ENCODE data around the gene ZNF701.
"Not testable (repeated sequence)": the region's sequence is repeated elsewhere in the genome, so short reads cannot be mapped to it uniquely, and the experiment has no call there.

Gene ZNF701

DNA sequence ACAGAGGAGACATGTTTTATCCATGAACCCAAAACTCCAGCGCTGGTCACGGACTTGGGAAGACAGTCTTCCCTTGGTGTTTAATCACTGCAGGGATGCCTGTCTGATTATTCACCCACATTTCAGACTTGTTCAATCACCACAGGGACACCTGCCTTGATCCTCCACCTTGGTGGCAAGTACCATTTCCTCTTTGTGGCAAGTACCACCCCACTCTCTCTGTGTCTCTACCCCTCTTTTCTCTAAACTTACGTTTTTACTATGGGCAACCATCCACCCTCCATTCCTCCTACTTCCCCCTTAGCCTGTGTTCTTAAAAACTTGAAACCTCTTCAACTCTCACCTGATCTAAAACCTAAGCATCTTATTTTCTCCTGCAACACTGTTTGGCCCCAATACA is 51.3 kb downstream of the ZNF701 start:
- H3K27me3 ChIP-seq (ENCODE audit: control insufficient read depth, low read length), result no peaks in the 10 kb centered on the region
- peaks cover 5% of the 10 kb centered on the region; the same call in 1 of the 2 replicates for H3K79me2 ChIP-seq (ENCODE audit: control insufficient read depth, low read length)
- H3K9me2 ChIP-seq (replicated peaks; ENCODE audit: control insufficient read depth, low read length), result no peaks in the 10 kb centered on the region
- no peaks in the 10 kb centered on the region for H3K4me1 ChIP-seq (ENCODE audit: control insufficient read depth, low read length)
- H3F3A ChIP-seq (ENCODE audit: control insufficient read depth, insufficient read depth), result no peaks in the 10 kb centered on the region
- H3K27ac ChIP-seq (ENCODE audit: low read depth, low read length), result no peak overlapping the region
- no peak for TF ChIP-seq EZH2phosphoT487 (IDR thresholded peaks at IDR 0.05; ENCODE audit: borderline replicate concordance, low read length)
- TF ChIP-seq, protein P1, sequence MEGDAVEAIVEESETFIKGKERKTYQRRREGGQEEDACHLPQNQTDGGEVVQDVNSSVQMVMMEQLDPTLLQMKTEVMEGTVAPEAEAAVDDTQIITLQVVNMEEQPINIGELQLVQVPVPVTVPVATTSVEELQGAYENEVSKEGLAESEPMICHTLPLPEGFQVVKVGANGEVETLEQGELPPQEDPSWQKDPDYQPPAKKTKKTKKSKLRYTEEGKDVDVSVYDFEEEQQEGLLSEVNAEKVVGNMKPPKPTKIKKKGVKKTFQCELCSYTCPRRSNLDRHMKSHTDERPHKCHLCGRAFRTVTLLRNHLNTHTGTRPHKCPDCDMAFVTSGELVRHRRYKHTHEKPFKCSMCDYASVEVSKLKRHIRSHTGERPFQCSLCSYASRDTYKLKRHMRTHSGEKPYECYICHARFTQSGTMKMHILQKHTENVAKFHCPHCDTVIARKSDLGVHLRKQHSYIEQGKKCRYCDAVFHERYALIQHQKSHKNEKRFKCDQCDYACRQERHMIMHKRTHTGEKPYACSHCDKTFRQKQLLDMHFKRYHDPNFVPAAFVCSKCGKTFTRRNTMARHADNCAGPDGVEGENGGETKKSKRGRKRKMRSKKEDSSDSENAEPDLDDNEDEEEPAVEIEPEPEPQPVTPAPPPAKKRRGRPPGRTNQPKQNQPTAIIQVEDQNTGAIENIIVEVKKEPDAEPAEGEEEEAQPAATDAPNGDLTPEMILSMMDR (IDR thresholded peaks at IDR 0.05; ENCODE audit: low read depth, low read length, poor library complexity, severe bottlenecking), result no peak
- H4K20me1 ChIP-seq (ENCODE audit: control insufficient read depth, insufficient read depth, low read depth, low read length), result no peaks in the 10 kb centered on the region
- H3K4me3 ChIP-seq (ENCODE audit: low read length), result no peak overlapping the region
- H3K9me3 ChIP-seq (ENCODE audit: control insufficient read depth, insufficient read depth, low read length), result no peaks in the 10 kb centered on the region; the same call in 1 of the 2 replicates
- H3K36me3 ChIP-seq (ENCODE audit: control insufficient read depth, low read length), result peaks cover 69% of the 10 kb centered on the region
- no peak overlapping the region for H3K4me2 ChIP-seq (ENCODE audit: low read length)

GRCh38 chr19:52622261-52622660 is 52.2 kb downstream of the ZNF701 start:
- TF ChIP-seq, protein P1 (IDR thresholded peaks at IDR 0.05; ENCODE audit: low read depth, low read length, poor library complexity, severe bottlenecking), result no peak
- TF ChIP-seq EZH2phosphoT487 (IDR thresholded peaks at IDR 0.05; ENCODE audit: borderline replicate concordance, low read length), result no peak
- H3K36me3 ChIP-seq (ENCODE audit: control insufficient read depth, low read length), result peaks cover 66% of the 10 kb centered on the region

DNA sequence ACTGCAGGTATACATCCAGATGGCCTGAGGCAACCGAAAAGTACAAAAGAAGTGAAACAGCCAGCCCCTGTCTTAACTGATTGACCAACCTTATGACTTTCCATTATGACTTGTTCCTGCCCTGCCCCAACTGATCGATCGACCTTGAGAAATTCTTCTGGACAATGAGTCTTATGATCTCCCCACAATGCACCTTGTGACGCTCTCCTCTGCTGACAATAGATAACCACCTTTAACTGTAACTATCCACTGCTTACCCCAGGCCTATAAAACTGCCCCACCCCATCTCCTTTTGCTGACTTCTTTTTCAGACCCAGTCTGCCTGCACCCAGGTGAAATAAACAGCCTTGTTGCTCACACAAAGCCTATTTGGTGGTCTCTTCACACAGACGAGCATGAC is 56.8 kb downstream of the ZNF701 start:
- Histone ChIP-seq H3K4me3 (ENCODE audit: low read length) (no peak overlapping the region), H3K27me3 (ENCODE audit: control insufficient read depth, low read length) (no peaks in the 10 kb centered on the region), H4K20me1 (ENCODE audit: control insufficient read depth, insufficient read depth, low read depth, low read length) (no peaks in the 10 kb centered on the region), H3K36me3 (ENCODE audit: control insufficient read depth, low read length) (peaks cover 45% of the 10 kb centered on the region), H3K4me1 (ENCODE audit: control insufficient read depth, low read length) (no peaks in the 10 kb centered on the region), H3F3A (ENCODE audit: control insufficient read depth, insufficient read depth) (no peaks in the 10 kb centered on the region), H3K9me3 (ENCODE audit: control insufficient read depth, insufficient read depth, low read length) (no peaks in the 10 kb centered on the region), H3K9me2 (replicated peaks; ENCODE audit: control insufficient read depth, low read length) (no peaks in the 10 kb centered on the region), H3K27ac (ENCODE audit: low read depth, low read length) (no peak overlapping the region), H3K79me2 (ENCODE audit: control insufficient read depth, low read length) (peaks cover 3% of the 10 kb centered on the region; the same call in 1 of the 2 replicates), H3K4me2 (ENCODE audit: low read length) (no peak overlapping the region)
- no peak for TF ChIP-seq EZH2phosphoT487 (IDR thresholded peaks at IDR 0.05; ENCODE audit: borderline replicate concordance, low read length)
- TF ChIP-seq, protein P1 (IDR thresholded peaks at IDR 0.05; ENCODE audit: low read depth, low read length, poor library complexity, severe bottlenecking), result no peak

More at GRCh38 chr19:52622261-52622660, 52.2 kb downstream of the ZNF701 start:
- no peaks in the 10 kb centered on the region for H3K27me3 ChIP-seq (ENCODE audit: control insufficient read depth, low read length)
- H3K9me2 ChIP-seq (replicated peaks; ENCODE audit: control insufficient read depth, low read length), result no peaks in the 10 kb centered on the region
- no peak overlapping the region for H3K4me2 ChIP-seq (ENCODE audit: low read length)
- no peak overlapping the region for H3K4me3 ChIP-seq (ENCODE audit: low read length)
- no peaks in the 10 kb centered on the region for H3K4me1 ChIP-seq (ENCODE audit: control insufficient read depth, low read length)
- peaks cover 3% of the 10 kb centered on the region; the same call in 1 of the 2 replicates for H3K79me2 ChIP-seq (ENCODE audit: control insufficient read depth, low read length)
- H4K20me1 ChIP-seq (ENCODE audit: control insufficient read depth, insufficient read depth, low read depth, low read length), result no peaks in the 10 kb centered on the region
- no peak overlapping the region for H3K27ac ChIP-seq (ENCODE audit: low read depth, low read length)
- no peaks in the 10 kb centered on the region for H3F3A ChIP-seq (ENCODE audit: control insufficient read depth, insufficient read depth)
- no peaks in the 10 kb centered on the region for H3K9me3 ChIP-seq (ENCODE audit: control insufficient read depth, insufficient read depth, low read length)

DNA sequence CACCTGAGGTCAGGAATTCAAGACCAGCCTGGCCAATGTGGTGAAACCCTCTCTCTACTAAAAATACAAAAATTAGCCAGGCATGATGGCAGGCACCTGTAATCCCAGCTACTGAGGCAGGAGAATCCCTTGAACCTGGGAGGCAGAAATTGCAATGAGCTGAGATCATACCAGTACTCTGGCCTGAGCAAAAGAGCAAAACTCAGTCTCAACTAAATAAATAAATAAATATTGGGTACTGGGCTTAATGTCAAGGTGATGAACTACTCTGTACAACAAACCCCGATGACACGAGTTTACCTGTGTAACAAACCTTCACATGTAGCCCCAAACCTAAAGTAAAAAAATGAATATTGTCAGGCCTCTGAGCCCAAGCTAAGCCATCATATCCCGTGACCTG is 57.4 kb downstream of the ZNF701 start:
- peaks cover 40% of the 10 kb centered on the region for H3K36me3 ChIP-seq (ENCODE audit: control insufficient read depth, low read length)
- not testable (repeated sequence) for H4K20me1 ChIP-seq (ENCODE audit: control insufficient read depth, insufficient read depth, low read depth, low read length); H3K4me3 ChIP-seq (ENCODE audit: low read length); H3K27ac ChIP-seq (ENCODE audit: low read depth, low read length); H3F3A ChIP-seq (ENCODE audit: control insufficient read depth, insufficient read depth); H3K79me2 ChIP-seq (ENCODE audit: control insufficient read depth, low read length); H3K27me3 ChIP-seq (ENCODE audit: control insufficient read depth, low read length); H3K9me3 ChIP-seq (ENCODE audit: control insufficient read depth, insufficient read depth, low read length); H3K9me2 ChIP-seq (replicated peaks; ENCODE audit: control insufficient read depth, low read length); H3K4me2 ChIP-seq (ENCODE audit: low read length); H3K4me1 ChIP-seq (ENCODE audit: control insufficient read depth, low read length)
